HUDEP-2 (cell line): ENCODE data around the gene CHRNA4.

Experiments used
- DNase-seq, 76 experiments: peaks; one replicate each; lab custom pipeline; 2025; ENCODE audit not compliant: unreplicated experiment in 76 of 76; lab: John Stamatoyannopoulos, UW

CHRNA4 gene

DNA sequence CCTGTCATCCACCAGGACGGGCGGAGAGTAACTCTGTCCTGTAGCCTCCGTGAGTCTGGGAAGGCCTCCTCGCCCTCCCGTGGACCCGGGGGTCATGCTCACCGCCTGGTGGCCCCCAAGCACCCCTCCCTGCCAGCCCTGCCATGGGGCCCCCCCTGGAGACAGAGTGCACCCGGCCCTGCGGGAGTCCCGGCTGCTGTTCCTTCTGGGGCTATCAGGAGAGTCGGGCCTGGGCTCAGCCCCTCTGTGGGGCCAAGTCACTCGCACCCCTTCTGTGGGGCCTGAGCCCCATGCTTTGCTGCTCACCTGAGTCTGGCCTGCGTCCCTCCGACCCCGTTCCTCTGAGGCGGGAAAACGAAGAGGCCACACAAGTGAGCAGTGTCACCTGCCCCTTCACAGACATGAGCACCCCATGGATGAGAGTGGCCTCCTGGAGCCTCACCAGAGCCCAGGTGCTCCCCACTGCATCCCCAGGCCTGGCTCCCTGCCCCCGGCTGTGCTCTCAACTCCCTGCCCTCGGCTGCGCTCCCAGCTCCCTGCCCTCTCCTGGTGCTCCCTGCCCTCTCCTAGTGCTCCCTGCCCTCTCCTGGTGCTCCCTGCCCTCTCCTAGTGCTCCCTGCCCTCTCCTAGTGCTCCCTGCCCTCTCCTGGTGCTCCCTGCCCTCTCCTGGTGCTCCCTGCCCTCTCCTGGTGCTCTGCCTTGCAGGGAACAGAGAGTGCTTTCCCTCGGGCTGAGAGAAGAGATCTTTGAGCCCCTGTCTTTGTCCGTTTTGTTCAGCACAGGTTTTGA, 4.6 kb upstream of the CHRNA4 start:
- DNase-seq, result no peak

- no peak for DNase-seq
Observed at GRCh38 chr20:63364801-63365585, 3.8 kb upstream of the CHRNA4 start.

GRCh38 chr20:63363981-63364561, 2.9 kb upstream of the CHRNA4 start:
- DNase-seq, result no peak

DNA sequence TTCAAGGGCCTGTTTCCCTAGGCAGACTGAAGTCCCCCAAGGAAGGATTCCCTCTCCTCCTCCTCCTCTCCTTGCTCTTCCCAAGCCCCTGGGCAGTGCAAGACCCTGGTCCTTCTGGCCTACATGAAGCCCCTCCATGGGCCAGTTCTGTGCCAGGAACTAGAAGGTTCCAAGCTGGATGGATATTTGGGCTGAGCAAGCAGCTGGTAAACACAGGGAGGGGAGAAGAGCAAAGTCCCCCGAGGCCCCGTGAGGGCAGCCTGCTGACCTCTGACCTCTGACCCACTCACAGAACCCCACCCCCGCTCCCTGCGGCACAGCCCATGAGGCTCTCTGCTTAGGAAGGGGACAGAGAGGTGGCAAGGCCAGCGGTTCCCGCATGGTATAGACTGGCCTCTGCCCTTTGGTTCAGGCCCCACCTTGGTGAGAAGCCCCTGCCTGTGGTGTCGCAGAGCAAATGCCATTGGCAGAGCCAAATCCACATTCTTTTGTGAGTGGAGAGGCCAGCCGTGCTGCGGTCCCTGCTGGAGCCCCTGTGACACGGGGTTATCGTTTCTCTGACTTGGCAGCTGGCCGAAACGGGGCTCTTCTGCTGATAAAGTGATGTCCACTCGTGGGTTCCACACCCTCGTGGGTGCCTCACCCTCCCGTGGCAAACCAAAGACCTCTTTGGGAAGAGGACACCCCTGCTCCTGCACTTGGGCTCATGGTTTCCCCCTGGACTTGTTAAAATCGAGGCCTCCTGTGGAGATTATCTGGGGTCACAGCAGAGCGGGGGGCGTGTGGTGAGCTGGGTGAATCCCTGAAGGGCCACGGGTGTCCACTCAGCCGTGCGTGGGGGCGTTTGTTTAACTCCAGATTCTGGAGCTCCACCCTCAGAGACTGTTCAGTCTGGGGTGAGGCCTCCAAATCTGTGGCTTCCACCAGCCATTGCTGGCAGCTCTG, 2.1 kb upstream of the CHRNA4 start:
- DNase-seq, result no peak

GRCh38 chr20:63362436-63363009, 1.4 kb upstream of the CHRNA4 start:
- DNase-seq, result no peak

- DNase-seq, result no peak
Observed at GRCh38 chr20:63361519-63362435, 628 bp upstream of the CHRNA4 start.

DNA sequence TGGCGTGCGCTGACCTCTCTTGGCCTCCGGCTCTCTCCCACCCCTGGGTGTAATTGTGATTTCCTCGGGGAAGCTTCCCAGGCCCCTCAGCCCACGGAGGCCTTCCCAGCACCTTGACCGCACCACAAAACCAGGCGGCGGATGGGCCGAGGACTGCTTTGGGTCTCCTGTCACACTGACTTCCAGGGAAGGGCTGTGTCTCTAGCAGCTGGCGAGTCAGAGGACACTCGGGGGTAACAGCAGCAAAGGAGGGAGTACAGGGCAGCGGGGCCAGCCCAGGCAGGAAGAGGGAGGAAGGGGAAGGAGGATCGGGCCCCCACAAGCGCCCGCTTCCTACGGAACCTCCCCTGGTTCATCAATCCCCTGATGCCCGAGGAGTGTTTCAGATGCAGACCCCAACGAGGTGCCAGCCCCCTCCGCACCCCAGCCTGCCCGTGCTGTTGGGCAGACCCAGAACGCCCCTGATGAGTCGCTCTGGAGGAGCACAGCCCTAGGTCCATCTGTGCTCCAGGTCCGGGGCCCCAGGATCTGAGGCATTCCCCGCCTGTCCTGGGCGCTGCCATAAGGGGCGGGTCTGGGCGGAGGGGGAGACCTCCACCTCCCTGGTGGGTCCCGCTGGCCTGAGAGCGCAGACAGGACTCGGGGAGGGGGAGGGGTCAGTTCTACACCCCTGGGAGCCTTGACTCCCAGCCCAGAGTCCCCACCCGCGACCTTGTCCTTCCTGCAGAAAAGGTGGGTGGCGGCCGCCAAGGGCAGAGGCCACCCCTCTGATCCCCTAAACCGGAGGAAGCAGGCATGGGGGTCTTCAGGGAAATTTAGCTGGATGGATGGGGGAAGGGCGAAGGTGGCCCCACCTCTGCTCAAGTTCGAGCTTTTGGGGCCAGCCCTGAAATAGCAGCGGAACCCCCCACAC, 956 bp downstream of the CHRNA4 start:
- DNase-seq, result no peak

DNA sequence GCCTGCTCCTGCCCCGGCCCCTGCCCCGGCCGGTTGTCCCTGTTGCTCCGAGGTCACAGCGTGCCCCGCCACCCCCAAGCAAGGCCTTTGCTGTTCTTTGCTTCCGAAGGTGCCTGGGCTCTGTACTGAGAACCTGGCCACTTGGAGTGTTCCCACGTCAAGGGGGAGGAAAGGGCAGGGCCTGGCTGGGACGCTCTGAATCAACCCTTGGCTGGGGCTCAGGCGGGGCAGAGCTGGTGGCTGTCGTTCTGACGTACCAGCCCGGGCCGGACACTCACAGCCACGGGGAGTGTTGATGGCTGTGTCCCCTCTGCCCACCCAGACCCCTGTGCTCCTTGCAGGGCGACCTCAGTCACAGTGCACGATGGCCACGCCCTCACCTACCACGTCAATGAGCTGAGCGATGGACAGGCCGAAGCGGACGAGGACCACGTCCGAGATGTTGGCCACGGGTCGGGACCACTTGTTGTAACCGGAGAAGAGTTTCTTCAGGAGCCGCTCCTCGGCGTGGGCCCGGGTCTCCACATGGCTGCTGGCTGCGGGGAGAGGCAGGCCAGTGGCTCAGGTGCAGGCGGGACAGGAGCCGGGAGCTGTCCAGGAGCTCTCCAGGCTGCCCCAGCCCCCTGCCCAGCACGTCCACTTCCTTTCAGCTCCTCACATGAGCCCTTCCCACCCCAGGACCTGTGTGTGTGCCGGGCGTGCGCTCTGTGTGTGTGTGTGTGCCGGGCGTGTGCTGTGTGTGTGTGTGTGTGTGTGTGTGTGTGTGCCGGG, 1.8 kb downstream of the CHRNA4 start:
- no peak for DNase-seq

- no peak for DNase-seq
Observed at GRCh38 chr20:63357921-63358905, 2.9 kb downstream of the CHRNA4 start.

GRCh38 chr20:63356931-63357879, 3.9 kb downstream of the CHRNA4 start:
- DNase-seq, result no peak

DNA sequence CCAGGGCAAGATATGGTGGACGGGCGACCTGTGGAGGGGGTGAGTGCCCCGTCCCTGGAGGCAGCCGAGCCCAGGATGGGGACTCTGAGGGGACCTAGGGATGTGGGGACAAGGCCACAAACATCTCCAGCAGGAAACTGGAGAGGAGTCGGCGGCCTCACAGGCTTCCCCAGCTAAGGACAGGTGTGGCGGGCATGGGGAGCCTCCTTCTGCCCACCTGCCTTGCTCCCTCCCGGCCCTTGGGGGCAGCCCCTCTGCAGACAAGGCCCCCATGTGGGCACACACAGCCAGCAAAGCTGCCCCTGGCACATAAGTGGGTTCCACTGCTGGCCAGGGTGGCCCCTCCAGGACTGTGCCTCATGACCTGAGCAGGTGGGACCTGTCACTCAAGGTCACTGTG, 4.6 kb downstream of the CHRNA4 start:
- DNase-seq, result no peak

DNA sequence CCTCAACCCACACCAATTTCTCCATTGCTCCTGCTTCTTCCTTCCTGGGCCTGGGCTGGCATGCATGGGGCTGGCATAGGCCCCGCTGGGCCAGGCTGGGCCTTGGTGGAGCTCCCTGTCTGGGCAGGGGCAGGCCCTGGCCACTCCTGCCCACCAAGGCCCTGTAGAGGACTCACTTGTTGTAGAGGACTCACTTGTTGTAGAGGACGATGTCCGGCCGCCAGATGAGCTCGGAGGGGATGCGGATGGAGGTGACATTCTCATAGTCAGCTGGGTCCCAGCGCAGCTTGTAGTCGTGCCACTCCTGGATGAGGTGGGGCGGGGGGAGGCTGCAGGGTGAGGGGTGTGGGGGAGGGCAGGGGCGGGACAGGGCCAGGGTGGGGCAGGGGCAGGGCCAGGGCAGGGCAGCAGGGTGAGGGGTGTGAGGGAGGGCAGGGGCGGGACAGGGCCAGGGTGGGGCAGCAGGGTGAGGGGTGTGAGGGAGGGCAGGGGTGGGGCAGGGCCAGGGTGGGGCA, 5.3 kb downstream of the CHRNA4 start:
- DNase-seq, result no peak

- no peak for DNase-seq
Observed at GRCh38 chr20:63354636-63355350, 6.4 kb downstream of the CHRNA4 start.

GRCh38 chr20:63352811-63353221, 8.3 kb downstream of the CHRNA4 start:
- DNase-seq, result no peak
